ENCODE data around the gene CACNA1G. TPM values are rescaled to one million over a fixed set of nuclear protein-coding genes. Genes with fewer than 3 reads are reported as not detected.
A peak's percentile ranks its signal among the peaks of the same experiment; 100 is the strongest.

Gene CACNA1G
- polyA plus RNA-seq, 3 donors, result 6.9 to 8.7 (median 8.3) TPM

DNA sequence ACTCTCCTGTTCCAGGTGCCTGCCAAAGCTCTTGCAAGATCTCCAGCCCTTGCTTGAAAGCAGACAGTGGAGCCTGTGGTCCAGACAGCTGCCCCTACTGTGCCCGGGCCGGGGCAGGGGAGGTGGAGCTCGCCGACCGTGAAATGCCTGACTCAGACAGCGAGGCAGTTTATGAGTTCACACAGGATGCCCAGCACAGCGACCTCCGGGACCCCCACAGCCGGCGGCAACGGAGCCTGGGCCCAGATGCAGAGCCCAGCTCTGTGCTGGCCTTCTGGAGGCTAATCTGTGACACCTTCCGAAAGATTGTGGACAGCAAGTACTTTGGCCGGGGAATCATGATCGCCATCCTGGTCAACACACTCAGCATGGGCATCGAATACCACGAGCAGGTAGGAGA is 17.7 kb downstream of the CACNA1G start:
- DNase-seq (ENCODE audit: extremely low read depth in 1 of 11, low read depth in 9 of 11, low spot score in 4 of 11), result no peak

DNA sequence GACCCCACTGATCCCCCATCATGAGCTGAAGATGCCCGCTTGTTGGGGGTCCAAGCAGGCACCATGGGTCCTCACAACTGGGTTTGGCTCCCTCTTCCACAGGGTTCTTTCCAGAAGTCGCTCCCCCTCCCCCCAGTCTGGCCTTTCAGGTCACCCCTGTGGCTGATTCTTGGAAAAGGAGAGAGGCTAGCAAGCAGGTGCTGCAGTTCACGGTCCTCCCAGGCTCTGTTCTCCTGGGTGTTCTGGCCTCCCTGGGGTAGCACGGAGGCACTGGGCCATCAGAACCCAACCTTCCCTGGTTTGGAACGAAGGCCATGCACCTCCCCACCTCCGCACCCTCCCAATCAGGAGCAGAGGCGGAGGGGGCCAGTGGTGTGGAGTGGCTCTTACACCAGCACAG is 18.9 kb downstream of the CACNA1G start:
- DNase-seq (ENCODE audit: extremely low read depth in 1 of 11, low read depth in 9 of 11, low spot score in 4 of 11), result no peak

DNA sequence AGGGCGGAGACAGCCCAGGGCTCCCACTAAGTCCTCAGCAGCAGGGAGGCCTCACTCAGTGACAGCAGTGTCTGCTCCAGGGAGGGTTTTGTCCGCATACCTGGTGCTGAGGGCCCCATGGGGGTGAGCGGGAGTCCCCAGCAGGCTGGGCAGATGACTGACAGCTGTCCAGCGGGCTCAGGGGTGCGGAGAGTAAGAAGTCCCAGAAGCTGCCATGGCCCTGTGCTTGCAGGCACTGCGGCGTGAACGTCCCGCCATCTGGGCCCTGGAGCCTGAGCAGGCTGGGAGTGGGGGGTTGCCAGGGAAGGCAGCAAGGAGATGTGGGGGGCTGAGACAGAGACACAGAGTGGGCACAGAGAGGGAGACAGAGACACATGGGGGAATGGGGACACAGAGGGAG is 20.1 kb downstream of the CACNA1G start:
- DNase-seq (ENCODE audit: extremely low read depth in 1 of 11, low read depth in 9 of 11, low spot score in 4 of 11), result no peak

DNA sequence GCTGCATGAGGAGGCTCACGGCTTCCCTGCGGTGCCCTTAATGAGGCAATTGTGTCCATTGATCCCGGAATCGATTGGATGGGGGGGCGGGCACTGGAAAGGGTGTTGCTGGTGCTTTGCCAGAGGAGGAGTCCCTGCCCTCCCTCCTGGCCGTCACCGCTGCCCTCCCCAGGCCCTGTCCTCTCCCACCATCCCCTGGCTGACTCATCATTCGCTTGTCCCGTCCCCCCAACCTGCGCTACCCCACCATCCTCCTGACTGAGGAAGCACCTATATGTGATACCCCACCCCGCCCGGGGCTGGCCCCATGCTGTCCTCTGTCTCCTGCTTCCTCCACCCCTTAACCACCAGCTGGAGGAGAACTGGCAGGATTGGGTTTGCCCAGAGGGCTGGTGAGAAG is 20.8 kb downstream of the CACNA1G start:
- DNase-seq (ENCODE audit: extremely low read depth in 1 of 11, low read depth in 9 of 11, low spot score in 4 of 11), result no peak

DNA sequence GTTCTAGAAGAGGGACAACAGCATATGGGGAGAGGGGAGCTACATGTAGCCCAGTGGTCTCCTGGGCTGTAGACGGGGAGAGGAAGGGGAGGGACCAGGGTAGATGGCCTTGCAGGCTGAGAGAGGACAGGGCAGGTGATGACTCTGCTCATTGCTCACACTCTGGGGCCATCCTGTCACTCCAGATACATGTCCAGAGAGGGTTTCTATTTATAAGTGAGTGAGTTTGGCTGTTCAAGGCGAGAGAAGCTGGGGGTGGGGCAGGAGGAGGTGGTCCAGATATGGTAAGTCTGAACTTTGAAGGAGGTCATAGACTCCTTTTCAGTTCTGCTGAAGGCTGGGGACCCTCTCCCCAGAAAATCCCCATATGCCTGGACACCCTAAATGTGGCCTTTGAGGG is 22.2 kb downstream of the CACNA1G start:
- DNase-seq (ENCODE audit: extremely low read depth in 1 of 11, low read depth in 9 of 11, low spot score in 4 of 11), result no peak

DNA sequence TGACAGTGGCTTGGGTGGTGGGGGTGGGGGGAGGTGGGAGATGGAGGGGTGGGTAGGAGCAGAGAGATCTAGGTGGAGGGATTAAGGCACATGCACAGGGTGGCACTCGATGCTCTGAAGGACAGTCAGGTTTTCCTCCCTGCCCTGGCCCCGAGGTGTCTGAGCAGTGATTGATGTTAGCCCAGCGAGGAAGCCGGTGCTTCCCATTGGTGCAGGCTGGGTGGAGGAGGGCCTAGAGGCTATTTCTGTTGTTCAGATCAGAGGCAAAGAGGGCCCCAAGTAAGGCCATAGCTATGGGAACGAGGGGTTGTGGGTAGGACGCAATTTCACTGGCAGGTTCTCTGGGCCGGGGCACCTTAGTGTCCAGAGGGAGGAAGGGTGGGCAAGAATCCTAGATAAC is 23.1 kb downstream of the CACNA1G start:
- peak in 1 of 11 donors; percentile 51 for DNase-seq (ENCODE audit: extremely low read depth in 1 of 11, low read depth in 9 of 11, low spot score in 4 of 11)

DNA sequence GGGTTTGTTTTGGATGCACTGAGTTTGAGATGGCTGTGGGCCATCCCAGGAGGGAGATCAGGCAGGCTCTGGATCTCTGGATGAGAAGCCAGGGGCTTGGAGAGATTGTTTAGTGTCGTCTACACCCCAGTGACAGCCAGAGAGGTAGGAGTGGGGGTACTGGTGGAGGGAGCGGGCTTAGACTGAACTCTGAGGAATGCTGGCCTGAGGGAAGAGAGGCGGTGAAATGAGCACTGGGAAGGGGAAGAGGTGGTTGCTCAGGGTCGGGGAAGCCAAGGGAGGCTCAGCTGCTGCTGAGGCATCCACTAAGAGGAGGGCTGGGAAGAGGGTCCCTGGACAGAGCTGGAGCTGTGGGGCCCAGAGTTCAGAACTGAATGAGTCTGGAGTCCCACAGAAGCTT is 23.6 kb downstream of the CACNA1G start:
- no peak for DNase-seq (ENCODE audit: extremely low read depth in 1 of 11, low read depth in 9 of 11, low spot score in 4 of 11)

DNA sequence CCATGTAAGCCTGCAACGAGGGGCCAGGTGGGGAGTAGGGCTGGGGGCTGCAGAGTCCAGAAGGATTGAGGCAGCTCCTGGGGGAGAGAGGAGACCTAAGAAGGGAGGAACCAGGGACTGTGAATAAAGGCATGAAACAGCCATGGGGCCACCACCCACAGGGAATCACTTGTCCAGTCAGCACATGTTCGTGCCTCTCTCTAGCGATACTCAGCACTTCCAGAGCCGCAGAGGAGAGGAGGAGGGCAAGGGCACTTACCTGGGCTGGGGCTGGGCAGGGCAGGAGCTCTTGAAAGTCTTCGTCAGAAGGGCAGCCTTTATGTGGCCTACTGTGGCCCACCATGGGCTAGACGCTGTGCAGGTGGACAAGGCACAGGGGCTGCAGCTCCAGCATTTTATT is 24.2 kb downstream of the CACNA1G start:
- no peak for DNase-seq (ENCODE audit: extremely low read depth in 1 of 11, low read depth in 9 of 11, low spot score in 4 of 11)

DNA sequence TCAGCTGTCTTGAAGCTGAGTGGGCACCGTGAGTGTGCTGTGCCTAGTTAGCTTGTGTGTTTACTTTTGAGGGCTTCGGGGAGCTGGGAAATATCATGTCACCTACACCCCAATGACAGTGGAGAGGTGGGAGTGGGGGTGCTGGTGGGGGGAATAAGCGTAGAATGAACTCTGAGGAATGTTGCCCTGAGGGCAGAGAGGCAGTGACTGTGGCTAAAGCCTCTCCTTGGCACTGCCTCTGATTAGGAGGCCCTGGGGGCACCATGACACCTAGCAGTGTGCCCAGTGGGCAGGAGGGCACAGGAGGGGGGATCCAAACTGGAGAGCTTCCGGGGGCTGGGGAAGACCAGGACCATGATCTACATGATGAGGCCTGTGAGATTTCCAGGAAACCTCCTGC is 24.8 kb downstream of the CACNA1G start:
- DNase-seq (ENCODE audit: extremely low read depth in 1 of 11, low read depth in 9 of 11, low spot score in 4 of 11), result no peak

DNA sequence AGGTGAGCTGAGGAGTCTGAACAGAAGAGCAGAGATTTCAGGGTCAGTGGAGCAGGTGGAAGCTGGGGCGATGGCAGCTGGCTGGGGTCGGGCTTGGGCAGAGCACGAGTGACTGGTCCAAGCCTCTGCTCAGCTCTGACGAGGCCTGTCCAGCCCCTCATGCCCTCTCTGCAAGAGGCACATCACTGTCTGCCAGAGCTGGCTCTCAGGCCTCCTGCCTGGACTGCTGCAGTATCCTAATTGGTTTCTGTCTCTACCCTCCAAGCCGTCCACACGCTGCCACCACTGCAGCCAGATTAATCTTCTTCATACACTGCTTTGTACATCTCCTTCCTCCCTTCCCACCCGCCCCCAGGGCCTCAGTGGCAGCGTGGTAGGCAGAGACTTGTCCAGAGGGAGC is 25.4 kb downstream of the CACNA1G start:
- DNase-seq (ENCODE audit: extremely low read depth in 1 of 11, low read depth in 9 of 11, low spot score in 4 of 11), result no peak

DNA sequence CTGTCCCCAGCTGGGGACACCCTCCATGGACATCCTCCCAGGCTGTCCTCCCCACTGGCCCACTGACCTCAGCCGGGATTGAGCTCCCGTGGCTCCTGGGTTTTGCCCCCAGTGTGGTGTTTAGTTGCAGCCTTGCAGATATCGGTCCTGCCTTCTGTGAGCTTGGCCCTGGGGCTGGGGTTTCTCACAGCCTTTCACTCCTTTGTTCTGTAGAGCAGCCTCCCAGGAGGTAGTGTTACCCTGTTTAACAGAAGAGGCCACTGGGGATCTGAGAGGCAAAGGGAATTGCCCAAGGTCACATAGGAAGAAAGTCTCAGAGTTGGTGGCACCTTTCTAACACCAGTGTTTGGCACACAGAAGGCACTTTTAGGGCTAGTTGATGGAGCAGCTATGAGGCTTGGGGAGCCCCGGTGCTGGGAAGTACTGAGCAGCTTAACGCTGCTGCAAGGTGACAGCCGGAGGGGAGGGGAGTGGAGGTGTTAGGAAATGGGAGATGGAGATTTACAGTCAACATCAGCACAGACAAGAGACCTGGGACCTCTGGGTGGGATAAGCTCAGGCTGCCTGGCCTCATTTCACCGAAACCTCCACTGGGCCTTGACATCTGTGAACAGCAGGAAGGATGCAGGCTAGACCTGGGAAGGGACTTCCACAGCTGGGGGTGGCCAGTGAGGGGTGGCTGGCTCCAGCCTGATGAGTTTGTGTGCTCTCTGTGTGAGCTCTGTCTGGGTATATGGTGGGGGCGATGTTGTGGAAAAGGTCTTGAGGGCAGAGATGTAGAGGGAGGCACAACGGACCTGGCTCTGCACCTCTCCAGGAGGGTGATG is 26.1 kb downstream of the CACNA1G start:
- no peak for DNase-seq (ENCODE audit: extremely low read depth in 1 of 11, low read depth in 9 of 11, low spot score in 4 of 11)

DNA sequence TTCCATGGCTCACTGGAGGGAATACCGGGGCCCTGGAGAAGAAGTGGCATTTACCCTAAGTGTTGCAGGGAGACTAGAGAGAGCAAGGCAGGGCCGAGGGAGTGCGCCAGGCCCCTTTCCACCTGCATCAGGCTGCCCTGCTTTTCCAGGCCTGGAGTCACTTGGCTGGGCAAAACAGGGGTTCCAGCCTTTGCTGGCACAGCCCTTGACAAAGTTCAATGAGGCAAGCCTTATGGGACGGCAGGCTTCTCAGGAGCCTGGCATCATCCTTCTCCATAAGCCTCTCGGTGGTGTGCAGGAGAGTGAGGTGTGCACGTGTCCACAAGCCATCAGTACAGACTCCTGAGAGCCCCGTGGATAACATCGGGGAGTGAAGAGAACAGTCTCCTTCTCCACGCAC is 27.1 kb downstream of the CACNA1G start:
- no peak for DNase-seq (ENCODE audit: extremely low read depth in 1 of 11, low read depth in 9 of 11, low spot score in 4 of 11)

DNA sequence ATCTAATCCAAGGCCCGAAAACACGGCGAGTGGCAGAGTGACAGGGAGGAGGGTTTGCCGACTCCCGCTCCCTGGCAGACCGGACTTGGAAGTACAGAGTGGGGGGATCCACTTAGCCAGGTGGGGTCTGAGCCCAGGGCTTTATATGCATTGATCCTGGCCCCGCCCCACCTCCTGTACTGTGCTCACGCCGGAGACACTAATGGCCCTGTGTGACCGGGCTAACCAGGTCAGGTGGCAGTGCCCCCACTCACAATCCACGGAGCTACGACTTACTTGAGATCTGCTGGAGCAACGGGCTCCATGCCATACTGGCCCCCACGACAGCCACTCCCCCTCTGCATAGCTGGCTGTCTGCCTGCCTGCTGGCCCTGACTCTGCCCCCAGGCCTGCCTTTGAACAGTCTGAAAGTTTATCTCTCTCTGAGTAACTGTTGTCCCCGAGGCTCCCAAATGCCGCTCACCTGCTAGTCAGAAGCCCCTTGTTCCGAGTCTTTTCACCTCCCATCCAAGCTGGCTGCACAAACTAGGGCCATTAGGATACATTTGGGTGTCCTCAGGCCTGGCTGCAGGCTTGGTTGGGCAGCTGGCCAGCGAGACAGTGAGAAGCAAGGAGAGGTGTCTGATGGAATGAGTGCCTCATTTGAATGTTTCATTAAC is 28.0 kb downstream of the CACNA1G start:
- no peak for DNase-seq (ENCODE audit: extremely low read depth in 1 of 11, low read depth in 9 of 11, low spot score in 4 of 11)

DNA sequence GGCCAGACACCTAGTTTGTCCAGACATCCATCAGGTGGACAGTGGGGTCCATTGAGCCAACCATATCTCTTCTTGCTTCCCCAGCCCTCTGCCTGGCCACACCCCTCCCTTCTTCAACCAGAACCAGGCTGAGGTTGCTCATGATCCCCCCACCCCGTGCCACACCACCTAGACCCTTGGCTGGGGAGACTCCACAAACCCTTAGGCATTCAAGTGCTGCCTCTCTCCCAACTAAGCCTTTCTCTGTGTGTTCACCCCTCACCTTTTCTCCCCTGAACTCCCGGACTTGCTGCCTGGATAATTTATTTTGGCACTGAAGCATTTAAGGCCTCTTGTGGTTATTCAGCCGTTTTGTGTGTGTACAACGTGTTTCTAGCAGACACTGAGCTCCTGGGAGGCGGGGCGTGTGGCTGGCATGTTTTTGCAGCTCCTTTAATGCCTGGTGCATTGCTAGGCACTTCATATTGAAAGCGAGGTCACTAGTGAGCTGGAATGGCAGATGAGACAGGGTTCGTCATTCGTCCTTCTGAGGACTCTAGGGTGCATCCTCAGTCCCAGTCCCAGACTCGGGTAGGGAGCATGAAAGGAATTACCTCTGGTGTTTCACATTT is 28.7 kb downstream of the CACNA1G start:
- DNase-seq (ENCODE audit: extremely low read depth in 1 of 11, low read depth in 9 of 11, low spot score in 4 of 11), result peak in 4 of 11 donors; percentile 49 to 75 (median 60)

DNA sequence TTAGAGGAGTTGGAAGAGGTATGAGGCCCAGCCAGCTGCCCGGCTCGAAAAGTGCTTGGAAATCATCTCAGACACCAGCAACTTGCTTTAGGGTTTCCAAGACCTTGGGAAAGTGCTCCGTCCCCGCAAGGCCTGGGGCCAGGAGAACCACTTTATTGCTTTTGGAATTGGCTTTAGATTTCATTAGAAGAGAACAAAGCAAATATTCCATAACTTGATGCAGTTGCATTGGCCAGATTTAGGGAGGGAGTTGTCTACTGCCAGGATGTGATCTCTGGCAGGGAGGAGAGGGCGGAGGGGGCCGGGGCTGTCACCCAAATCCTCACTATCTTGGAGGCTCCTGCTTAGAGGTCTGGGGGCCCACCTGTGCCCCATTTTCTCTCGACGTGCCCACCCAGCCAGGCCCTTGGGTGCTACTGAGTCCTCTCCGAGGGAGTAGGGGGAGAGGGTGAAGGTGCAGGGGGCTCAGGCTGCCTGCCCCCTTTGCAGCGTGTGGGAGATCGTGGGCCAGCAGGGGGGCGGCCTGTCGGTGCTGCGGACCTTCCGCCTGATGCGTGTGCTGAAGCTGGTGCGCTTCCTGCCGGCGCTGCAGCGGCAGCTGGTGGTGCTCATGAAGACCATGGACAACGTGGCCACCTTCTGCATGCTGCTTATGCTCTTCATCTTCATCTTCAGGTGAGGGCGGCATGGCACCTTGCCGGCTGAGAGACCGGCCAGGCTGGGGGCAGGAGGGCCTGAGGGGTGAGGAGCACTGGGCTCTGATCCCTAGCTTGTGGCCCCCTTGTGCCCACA is 30.6 kb downstream of the CACNA1G start:
- DNase-seq (ENCODE audit: extremely low read depth in 1 of 11, low read depth in 9 of 11, low spot score in 4 of 11), result no peak

DNA sequence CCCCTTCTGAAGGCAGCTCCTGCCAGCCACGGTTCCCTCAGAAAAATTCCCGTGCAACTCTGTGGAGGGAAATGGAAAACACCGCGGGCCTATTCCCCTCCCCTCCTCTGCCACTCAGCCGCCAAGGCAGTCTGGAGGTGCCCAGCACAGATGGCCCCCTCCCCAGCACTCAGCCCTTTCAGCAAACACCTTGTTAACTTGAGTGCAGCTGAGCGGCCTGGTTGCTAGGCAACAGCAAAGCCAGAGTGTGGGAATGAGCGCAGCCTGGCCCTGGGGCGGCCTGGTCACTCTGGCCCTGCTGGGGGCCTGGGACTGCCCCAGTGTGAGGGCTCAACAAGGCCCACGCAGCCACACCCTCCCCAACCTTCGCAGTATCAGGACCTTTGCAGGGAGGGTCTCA is 32.8 kb downstream of the CACNA1G start:
- DNase-seq (ENCODE audit: extremely low read depth in 1 of 11, low read depth in 9 of 11, low spot score in 4 of 11), result peak in 6 of 11 donors; percentile 53 to 71 (median 60)

DNA sequence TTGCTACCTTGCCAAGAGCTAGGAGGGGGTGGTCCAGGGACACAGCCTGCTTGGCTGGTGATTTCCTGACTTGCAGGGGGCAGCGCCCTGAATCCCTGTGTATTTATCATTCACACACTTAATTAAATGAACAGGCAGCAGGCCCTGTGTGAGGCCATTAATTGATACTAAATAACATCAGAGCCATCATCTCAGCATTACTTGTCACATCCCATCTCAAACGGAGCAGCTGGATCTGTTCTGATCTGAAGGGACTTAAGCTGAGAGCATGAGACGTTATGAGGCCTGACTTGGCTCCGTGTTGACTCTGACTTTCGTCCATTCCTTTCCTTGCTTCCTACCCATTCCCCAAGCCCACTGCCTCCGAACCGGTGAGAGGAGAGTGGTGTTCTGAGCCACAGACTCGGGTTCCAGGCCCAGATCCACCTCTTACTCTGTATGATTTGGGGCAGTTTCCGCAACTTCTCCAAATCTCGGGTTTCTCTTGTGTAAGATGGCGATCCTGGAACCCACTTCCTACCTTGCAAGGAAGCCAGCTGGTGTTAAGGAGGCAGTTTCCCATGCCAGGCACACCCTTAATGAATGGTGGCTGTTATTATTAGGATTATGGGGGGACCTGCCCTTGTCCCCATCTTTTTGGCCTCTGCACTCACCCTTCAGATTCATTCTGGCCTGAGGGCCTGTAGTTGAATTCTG is 33.8 kb downstream of the CACNA1G start:
- no peak for DNase-seq (ENCODE audit: extremely low read depth in 1 of 11, low read depth in 9 of 11, low spot score in 4 of 11)

DNA sequence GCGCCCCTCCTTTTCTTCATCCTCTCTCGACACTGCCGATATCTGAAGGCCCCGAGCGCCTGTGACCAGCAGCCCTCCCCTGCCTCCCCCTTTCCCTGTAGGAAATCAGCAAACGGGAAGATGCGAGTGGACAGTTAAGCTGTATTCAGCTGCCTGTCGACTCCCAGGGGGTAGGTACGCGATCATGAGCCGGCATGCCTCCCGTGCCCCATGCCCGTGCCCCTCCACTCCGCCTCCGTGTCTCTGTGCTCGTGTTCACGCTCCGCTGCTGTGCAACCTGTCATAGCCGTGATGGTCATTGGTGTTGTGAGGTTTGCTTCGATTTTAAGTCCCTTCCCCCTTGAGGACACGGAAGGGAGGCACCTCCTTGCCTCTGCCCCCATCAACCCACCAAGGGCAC is 34.4 kb downstream of the CACNA1G start:
- no peak for DNase-seq (ENCODE audit: extremely low read depth in 1 of 11, low read depth in 9 of 11, low spot score in 4 of 11)
